ENCODE data around the gene HES4. TPM values are rescaled to one million over a fixed set of nuclear protein-coding genes. Genes with fewer than 3 reads are reported as not detected.

Gene HES4
- total RNA-seq, 4 donors from 2014 or later: 17.8 to 30.0 (median 22.6) TPM

GRCh38 chr1:974293-974640 is 25.6 kb downstream of the HES4 start:
- TF ChIP-seq CTCF (IDR thresholded peaks at IDR 0.05): no peak
- ATAC-seq (ENCODE audit: low FRiP score) (no peak), DNase-seq (ENCODE audit: low spot score) (no peak)

- ATAC-seq (ENCODE audit: low FRiP score): no peak
- DNase-seq (ENCODE audit: low spot score): no peak
- no peak for TF ChIP-seq CTCF (IDR thresholded peaks at IDR 0.05)
These were observed 26.2 kb downstream of the HES4 start for GRCh38 chr1:973459-974292.

GRCh38 chr1:972726-973458 is 27.0 kb downstream of the HES4 start:
- ATAC-seq (ENCODE audit: low FRiP score) (no peak), DNase-seq (ENCODE audit: low spot score) (no peak)
- no peak for TF ChIP-seq CTCF (IDR thresholded peaks at IDR 0.05)

GRCh38 chr1:971751-972506 is 28.0 kb downstream of the HES4 start:
- no peak for TF ChIP-seq CTCF (IDR thresholded peaks at IDR 0.05)
- DNase-seq (ENCODE audit: low spot score) (no peak), ATAC-seq (ENCODE audit: low FRiP score) (no peak)

DNA sequence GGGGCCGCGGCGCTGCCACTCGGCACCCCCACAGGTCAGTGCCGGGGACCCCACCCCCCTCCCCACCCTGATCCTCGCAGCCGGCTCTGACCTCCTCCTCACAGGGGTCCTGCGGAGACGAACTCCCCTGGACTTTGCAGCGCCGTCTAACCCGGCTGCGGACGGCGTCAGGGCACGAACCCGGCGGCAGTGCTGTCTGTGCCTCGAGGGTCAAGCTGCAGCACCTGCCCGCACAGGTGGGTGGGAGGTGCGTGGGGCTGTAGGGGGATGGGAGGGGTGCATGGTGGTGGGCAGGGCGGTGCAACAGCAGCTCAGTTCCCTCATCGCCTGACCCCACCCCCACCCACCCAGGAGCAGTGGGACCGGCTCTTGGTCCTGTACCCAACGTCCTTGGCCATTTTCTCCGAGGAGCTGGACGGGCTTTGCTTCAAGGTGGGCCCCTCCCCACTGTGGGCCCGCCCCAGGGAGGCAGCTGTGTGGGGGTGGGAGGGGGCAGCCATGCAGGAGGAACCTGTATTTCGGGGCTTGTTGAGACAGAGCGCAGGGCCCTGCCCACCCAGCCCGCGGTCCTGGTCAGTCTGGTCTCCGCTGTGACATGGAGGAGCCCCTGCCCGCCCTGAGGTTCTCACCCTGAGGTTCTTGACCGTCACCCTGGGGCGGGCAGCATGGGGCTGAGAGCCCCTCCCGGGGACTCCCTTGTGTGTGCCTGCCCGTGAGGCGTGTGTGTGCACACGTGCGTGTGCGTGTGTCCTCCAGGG is 28.7 kb downstream of the HES4 start:
- ATAC-seq (ENCODE audit: low FRiP score) (no peak), DNase-seq (ENCODE audit: low spot score) (no peak)
- TF ChIP-seq CTCF (IDR thresholded peaks at IDR 0.05): no peak

- DNase-seq (ENCODE audit: low spot score) (no peak), ATAC-seq (ENCODE audit: low FRiP score) (no peak)
- TF ChIP-seq CTCF (IDR thresholded peaks at IDR 0.05): no peak
These were observed 29.5 kb downstream of the HES4 start for GRCh38 chr1:970242-970972.

Measured in omental fat pad (tissue), 4 donors.